Smooth muscle cell of the brain vasculature (primary cell): ENCODE data around the gene SPRY1.
A peak's percentile ranks its signal among the peaks of the same experiment; 100 is the strongest.

ENCODE experiments used
- DNase-seq: peaks from one replicate; pipeline ENCODE4 v3.0.0-alpha.2; 2012; ENCODE audit warnings: low read depth, low spot score

Gene SPRY1, protein sequence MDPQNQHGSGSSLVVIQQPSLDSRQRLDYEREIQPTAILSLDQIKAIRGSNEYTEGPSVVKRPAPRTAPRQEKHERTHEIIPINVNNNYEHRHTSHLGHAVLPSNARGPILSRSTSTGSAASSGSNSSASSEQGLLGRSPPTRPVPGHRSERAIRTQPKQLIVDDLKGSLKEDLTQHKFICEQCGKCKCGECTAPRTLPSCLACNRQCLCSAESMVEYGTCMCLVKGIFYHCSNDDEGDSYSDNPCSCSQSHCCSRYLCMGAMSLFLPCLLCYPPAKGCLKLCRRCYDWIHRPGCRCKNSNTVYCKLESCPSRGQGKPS

DNA sequence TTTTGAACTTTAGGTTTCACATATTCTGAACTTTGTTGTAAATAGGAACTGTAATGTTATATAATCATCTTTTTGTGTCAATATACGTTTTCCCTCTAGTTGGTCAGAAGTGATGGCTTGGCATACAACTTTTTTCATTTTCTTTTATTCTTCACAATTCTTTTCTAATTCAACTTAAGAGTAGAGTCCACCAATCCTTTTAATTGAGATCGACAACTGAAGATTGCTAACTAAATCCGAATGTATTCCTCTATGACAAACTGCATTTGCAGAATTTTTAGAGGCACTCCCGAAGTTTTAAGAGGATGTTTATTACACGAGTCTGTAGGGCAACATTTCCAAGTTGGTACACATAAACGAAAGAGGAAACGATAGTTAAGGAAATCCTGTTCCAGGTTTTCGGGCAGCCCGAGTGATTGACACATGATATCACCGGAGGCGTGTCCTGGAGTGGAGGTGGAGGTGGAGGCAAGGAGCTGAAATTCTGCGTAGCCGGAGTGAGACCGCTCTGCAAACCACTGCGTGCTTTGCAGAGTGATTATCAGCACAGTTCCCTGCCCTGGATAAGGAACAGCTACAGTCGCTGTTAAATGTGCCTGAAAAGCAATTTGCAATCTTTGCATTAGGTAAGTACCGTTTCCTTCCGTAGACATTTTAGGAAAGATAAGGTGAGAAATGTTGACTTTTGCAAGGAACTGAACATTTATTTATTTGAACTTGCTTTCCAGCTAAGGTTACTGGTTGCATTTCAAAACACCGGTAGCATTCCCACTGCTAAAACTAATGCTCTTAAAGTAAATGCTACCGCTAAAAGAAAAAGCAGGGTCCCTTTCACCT, at the start of gene SPRY1:
Gene SPRY1, plus strand, starts transcription at position 489 of the 837 bp plus-strand sequence. CDS start 4,797 bp downstream, outside the sequence.
- DNase-seq: peak; percentile 82

DNA sequence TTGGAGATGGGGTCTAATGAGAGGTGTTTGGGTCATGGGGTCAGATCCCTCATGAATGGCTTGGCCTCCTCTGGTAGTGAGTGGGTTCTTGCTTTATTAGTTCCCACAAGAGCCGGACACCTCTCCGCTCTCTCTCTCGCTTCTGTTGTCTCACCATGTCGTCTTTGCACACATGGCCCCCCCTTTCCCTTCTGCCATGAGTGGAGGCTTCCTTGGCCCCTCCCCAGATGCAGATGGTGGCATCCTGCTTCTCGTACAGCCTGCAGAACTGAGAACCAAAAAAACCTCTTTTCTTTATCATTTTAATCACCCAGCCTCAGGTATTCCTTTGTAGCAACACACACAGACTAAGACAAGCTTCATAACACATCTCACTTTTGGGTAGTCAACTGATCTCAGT, 49.6 kb upstream of the SPRY1 start:
- no peak for DNase-seq

DNA sequence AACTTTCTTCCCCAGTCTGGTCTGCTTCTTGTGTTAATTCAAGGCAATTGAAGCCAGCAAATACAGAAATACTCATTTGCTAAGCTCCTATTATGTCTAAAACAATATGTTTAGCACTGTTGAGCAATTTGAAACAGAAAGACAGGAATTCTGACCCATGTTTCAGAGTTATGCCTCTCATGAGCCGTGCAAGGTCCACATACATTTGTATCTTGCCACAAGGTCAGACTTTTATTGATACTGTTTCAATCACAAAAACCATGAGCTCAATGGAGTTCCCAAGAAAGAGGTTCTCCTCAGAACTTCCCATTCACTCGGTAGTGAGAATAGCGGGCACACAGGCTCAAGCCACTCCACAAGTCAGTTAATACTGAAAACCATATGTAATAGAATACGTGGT, 47.6 kb upstream of the SPRY1 start:
- DNase-seq: no peak

DNA sequence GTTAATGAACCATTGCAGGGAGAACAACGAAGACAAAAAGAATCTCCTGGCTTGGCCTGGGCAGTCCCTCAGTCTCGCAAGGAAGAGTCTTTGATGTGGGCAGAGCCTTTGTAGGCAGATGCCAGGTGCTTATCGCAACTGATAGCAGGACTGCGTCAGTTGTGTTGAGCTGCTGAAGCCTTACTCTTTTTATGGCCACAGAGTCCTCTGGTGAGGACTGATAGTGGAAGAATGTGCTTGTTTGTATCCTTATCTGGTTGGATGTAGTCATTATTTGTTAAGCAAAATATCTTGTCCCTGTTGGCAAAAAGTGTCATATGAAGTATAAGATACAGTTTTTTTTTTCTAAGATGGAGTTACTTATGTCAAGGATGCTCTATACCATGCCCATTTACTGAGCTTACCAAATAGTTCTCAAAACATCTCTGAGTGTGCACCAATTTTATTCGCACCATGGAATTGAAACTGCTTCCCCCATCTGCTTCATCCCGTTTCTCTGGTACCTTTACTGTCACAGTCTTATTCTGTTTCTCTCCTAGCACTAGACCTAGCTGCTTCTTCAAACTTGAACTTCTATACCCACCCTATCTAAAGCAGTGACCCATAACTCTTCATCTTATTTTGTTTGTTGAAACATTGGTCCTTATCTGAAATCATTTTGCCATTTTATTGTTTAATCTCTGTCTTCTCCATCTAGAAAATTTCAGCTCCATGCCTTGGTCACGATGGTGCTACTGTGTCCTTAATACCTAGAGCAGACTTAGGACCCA, 47.0 kb upstream of the SPRY1 start:
- DNase-seq: no peak

DNA sequence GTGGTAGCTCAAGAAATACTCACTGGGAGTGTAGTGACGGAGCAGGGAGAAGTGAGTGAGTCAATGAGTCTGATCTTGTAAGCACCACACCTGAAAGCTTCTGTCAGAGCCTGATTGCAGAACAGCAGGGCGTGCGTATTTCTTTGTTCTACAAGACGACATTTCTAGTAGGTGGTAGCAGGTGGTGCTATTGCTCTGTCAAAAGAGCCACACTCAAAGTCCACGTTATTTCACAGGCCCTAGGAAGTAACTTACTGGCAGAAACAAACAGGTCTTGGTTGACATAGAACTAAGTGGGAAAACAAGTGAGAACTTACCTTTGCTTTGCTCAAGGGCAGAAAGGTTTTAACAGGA, 46.4 kb upstream of the SPRY1 start:
- no peak for DNase-seq

DNA sequence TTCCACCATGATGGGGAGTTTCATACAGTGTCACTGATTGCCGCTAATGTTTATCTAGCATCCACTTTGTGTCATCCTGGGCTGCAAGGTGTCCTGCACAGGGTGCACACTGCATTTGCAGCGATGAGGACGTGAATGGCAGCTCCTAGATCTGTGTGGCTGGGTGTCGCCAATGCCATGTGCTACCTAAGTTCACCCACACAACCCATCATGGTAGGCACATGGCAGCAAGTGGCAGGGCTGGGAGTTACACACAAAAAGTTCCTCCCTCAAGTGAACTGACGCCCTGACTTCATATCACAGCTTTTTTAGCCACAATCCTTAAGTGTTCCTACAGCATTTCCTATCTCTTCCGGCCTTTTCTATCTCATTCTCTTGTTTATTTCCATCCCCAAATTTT, 45.9 kb upstream of the SPRY1 start:
- DNase-seq: no peak

DNA sequence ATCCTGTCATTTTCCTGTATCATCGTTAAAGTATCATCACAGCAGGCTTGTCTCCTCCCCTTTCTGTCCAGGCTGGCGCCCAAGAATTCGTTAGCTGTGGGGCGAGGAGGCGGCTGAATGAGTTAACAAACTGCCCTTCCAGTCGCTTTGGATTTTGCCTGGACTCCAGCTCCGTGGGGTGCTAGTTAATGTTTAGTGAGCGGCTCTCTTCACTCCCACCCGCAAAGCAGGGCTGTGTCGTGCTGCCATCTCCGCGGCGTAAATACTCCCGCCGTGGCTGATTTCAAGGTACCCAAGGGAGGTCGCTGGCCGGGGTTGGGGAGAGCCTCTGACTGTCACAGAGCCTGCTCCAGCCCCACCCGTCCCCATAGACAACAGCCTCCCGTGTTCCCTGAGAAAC, 44.9 kb upstream of the SPRY1 start:
- DNase-seq: no peak

DNA sequence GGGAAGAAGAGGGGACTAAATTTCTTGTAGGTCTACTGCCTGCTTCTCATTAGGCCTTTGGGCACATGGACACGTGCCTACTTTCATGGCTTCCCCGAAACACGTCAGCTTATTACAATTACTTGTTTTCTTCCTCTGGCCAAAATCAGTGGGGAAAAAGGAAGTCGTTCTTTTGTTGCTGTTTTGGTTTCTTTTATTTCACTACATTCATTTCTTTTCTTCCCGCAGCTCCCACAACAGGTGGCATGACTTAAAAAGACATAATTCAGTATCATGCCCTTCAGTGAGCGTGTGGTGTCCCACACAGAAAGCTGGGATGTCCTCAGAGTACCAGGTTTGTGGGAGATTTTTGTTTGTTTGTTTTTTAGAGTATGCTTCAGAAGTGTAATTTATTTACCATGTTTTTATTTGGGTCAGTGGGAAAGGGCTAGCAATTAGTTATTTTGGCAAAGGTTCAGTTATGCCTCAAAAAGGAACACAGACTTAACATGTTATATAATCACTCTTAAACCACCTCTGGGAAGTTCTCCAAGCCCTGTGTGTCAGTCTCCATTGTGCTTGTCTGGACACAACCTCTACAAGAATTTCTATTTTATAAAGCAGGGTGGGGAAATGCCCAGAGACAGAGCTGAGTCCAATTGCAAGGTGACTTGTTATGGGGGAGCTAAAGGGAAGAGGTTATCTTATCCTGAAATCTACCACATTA, 44.2 kb upstream of the SPRY1 start:
- DNase-seq: peak; percentile 31

DNA sequence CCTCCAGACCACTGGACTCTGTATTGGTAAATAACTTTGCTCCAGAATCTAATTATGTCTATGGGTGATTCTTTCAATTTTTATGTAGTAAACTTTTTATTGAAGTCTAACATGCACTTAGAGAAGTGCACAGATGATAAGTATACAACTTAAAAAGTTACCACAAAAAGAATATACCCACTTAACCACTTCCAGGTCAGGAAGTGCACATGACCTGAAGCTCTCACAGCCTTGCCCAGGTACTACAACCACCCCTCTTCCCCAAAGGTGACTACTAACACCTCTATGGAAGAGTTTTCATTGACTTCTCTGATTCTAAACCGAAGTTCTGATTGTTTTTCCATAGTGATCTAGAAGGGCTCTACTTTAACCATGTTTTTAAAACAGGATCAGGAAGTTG, 43.6 kb upstream of the SPRY1 start:
- DNase-seq: no peak

DNA sequence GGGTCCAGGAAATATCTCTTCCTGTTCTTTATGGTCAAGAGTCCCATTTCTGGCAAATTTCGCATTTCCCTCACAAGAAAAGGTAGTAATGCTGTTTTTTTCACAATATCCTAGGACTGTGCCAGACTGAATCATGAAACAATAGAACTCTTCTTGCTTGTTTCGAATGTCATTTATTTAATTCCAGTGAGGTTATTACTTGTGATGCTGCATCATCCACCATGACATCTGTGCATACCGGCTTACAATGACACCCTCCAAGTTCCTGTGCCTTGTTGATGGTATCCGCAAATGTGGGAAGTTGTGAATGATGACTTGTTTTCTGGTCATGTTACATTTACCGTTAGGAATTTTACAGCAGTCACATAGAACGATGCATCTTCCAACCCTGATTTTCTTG, 42.9 kb upstream of the SPRY1 start:
- DNase-seq: no peak

DNA sequence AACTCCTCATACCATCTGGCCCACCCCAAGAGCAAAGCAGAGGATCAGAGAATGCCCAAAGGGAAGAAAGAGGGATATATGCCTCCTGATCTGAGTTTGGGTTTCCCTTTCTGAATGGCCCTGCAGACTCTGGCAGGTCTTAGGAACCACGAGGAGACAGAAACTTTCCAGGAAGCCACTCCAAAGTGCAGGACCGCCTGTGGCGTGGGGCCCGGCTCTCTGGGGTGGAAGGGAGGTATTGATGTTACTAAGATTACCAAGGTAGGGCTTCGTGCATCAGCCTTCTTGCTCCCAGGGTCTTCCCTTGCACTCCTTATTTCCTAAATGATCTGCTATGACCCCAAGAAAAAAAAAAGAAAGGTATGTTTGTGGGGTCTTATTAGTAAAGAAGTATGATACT, 41.9 kb upstream of the SPRY1 start:
- DNase-seq: no peak

DNA sequence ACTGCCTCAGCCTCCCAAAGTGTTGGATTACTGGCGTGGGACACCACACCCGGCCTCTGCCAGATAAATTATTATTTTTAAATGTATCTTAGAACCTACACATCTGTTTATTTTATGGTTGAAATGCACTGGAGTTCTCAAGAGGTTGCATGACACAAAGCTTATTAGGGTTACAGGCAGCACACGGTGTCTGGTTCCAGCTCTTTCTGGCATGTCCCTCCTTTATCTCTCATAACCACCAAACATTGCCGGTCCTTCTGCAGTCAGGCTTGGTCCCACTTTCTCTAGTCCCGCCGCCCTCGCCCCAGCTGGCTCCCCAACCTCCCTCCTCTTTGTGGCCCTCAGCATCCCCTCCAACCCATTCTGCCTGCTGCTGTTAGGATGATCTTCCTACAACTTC, 39.7 kb upstream of the SPRY1 start:
- DNase-seq: no peak

DNA sequence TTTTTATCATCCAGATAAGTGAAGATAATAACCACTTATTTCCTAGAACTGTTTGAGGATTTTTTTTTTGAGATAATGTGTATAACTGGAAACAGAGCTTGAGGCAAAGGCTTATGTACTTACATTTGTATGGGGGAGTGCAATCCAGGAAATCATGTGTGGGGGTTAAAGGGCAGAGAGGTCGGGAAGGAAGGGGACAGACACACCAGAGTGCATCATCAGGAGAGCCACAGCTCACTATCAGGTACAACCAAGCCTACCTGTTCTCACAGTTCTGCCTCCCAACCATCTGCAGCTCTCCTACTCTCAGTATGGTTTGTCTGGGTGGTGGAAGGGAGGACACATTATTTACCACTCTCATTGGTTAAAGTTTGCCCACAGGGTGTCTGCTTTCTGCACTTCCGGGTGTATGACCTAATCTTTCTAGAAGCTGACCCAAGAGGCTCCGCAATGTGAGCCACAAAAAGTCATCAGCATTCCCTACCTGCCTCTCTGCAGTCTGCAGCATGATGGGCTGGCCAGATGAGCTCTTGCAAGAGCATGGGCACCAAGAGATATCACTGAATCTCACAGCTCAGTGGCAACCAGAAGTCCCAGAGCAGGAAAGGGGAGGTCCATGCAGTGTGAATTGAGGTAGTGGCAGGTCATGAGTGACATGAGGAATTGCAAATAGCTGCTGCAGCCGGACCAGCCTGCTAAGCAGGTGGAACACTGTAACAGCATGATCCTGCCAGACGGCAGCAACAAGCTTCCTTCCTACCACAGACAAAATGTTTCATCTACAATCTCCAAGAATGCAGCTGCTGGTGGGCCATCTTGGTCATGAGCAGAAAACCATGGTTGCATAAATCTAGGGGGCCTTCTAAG, 36.9 kb upstream of the SPRY1 start:
- no peak for DNase-seq

DNA sequence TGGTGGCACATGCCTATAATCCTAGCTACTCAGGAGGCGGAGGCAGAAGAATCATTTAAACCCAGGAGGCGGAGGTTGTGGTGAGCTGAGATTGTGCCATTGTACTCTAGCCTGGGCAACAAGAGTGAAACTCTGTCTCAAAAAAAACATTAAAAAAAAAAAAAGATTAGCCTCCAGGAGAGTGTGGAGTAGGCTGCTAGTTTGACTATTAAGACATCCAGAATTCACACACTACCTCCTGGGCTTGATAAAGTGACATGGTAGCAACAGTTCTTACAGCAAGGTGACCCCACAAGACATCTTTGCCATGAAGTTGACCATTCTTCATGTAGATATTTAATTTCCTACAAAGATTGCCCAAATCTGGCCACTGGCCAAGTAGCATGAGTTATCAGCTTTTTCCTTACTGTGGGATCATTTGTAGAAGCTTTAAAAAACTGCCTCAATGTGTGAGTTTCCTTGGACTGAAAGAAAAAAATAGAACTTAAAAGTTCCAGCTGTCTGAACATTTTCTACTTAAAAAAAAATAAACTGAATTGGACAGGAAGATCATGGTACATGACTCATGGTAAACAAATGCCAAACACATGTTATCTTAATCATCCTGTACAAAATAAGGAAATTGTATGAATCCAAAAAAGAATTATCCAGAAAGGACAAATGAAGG, 35.3 kb upstream of the SPRY1 start:
- DNase-seq: peak; percentile 78

DNA sequence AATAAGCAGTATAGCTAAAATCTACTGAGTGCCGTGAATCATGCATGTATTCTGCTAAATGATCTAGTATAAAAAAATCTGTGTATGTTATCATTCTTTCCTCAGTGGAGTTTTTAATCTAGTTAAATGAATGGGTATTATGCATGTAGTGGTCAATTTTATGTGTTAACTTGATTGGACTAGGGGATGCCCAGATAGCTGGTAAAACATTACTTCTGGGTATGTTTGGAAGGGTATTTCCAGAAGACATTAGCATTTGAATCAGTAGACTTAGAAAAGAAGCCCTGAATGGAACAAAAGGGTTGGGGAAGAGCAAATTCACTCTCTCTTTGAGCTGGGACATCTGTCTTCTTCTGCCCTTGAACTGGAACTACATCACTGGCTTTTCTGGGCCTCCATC, 34.5 kb upstream of the SPRY1 start:
- DNase-seq: no peak

DNA sequence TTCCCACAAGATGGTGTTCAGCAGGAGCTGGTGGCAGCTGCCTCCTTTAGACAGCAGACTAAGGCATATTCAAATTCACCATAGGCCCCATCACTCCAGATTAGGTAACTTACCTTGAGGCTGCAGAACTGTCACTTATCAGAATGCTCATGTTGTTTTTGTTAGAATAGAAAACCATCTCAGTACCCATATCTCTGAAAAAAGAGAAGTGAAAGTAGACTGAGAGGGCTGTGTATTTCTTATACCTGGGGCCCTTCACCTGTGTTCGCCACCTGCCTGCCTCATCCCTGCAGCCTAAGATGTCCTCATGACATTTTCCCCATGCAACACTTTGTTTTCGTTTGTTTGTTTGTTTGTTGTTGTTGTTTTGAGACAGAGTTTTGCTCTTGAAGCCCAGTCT, 32.9 kb upstream of the SPRY1 start:
- DNase-seq: no peak

DNA sequence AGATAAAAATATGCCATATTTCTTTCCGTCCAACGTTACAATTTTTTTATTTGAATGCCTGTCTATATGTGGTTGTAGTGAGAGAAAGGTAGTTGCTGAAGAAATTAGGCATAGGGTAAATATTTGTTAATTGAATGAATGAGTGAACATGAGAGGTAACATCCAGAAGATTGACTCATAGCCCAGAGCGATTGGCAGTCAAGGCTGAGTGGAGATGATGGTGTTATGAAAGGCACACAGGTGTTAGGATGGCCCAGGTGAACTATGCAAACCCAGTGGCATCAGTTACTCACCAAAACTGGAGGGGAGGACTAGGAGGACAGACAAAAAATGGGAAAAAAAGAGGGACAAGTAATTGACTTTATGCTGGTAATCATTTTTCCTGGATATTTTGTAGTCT, 31.7 kb upstream of the SPRY1 start:
- DNase-seq: no peak

DNA sequence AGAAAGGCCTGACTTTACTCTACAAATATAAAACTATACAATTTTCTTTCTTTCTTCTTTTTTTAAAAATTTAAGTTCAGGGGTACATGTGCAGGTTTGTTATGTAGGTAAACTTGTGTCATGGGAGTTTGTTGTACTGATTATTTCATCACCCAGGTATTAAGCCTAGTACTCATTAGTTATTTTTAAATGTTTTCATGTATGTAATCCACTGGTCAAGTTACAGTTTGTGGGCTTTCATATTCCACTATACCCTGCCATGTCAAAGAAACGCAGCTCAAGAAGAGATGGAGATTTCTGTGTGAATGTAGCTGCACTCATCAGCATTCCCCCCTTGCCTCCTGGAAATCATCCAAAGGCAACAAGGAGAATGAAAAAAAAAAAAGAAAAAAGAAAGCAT, 31.2 kb upstream of the SPRY1 start:
- no peak for DNase-seq

DNA sequence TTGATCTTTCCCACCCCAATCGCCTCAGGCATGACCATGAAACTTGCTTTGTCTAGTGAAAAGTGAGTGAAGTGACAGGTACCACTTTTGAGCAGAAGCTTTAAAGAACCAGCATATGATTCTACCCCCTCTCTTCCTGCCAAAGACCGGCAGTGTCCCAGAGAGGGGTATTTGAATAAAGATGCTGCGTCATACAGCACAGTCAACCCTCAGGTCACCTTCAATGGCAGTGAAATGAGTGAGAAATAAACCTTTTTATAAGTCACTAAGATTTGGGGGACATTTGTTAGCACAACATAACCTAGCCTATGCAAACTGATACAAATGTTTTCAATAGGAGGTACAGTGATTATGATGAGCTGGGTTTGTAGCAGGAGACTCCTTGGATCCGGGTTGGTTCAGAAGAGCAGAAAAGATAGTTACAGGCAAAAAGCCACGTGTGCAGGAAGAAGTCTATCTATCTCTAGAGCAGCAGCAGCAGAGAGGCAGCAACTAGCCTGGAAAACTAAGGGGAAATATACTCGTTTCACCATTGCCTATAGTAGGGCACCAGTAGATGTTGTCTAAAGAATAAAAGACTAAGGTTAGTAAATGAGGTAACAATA, 30.3 kb upstream of the SPRY1 start:
- no peak for DNase-seq

DNA sequence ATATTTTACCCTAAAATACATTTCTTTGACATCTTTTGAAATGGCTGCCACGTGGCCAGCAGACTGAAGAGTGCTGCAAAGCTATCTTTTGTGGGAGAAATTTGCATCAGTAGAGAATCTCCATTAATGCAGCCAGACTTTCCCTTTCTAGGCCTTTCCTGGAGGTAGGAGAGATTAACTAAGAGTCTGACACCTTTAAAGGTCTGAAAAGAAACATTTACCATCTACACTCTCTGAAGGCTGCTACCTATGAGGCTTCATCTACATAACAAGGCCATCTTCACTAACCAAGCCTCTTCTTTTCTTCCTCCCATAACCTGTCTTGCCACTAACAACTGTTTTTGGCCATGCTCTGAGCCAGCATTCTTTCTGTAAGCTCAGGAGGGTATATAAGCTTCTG, 17.8 kb upstream of the SPRY1 start:
- no peak for DNase-seq
